Measurements from ENCODE around the gene AIDA.

The AIDA gene

GRCh38 chr1:222739465-222739864 is 27.2 kb upstream of the AIDA start:
- H3K27ac ChIP-seq (ENCODE audit: low read length): no peak overlapping the region
- H3K9ac ChIP-seq (ENCODE audit: low read depth, low read length): no peak overlapping the region
- H3K4me3 ChIP-seq (ENCODE audit: low read length): no peak overlapping the region
- H3K36me3 ChIP-seq (ENCODE audit: insufficient read depth, low read depth, low read length): peaks cover 10% of the 10 kb centered on the region
- no peaks in the 10 kb centered on the region for H3K9me3 ChIP-seq (ENCODE audit: insufficient read depth, low read depth, low read length)
- no peaks in the 10 kb centered on the region for H3K27me3 ChIP-seq (ENCODE audit: insufficient read depth, low read length)
- peaks cover 20% of the 10 kb centered on the region; the same call in 1 of the 2 replicates for H3K4me1 ChIP-seq (ENCODE audit: insufficient read depth, low read length)

- peak within 1 kb of the TSS; percentile 37 for H3K4me3 ChIP-seq (ENCODE audit: low read length)
- no peak within 1 kb of the TSS for H3K27ac ChIP-seq (ENCODE audit: low read length)
- no peaks in the 10 kb centered on the region for H3K27me3 ChIP-seq (ENCODE audit: insufficient read depth, low read length)
- peaks cover 31% of the 10 kb centered on the region for H3K36me3 ChIP-seq (ENCODE audit: insufficient read depth, low read depth, low read length)
- no peaks in the 10 kb centered on the region for H3K9me3 ChIP-seq (ENCODE audit: insufficient read depth, low read depth, low read length)
- H3K4me1 ChIP-seq (ENCODE audit: insufficient read depth, low read length): peaks cover 20% of the 10 kb centered on the region; the same call in 1 of the 2 replicates
- H3K9ac ChIP-seq (ENCODE audit: low read depth, low read length): peak within 1 kb of the TSS; percentile 13; the same call in 1 of the 2 replicates
Observed at GRCh38 chr1:222736972-222737371, 24.7 kb upstream of the AIDA start, which contains the start of gene FAM177B. FAM177B (plus strand) TSS chr1:222737202; CDS start chr1:222746546, 9,344 bp downstream.

GRCh38 chr1:222736470-222736869 is 24.2 kb upstream of the AIDA start:
- H3K4me3 ChIP-seq (ENCODE audit: low read length): peak overlapping the region; percentile 37; the same call in 1 of the 2 replicates
- H3K9ac ChIP-seq (ENCODE audit: low read depth, low read length): no peak overlapping the region; the same call in 1 of the 2 replicates
- H3K4me1 ChIP-seq (ENCODE audit: insufficient read depth, low read length): peaks cover 20% of the 10 kb centered on the region; the same call in 1 of the 2 replicates
- no peak overlapping the region for H3K27ac ChIP-seq (ENCODE audit: low read length)
- H3K27me3 ChIP-seq (ENCODE audit: insufficient read depth, low read length): no peaks in the 10 kb centered on the region
- H3K9me3 ChIP-seq (ENCODE audit: insufficient read depth, low read depth, low read length): no peaks in the 10 kb centered on the region
- H3K36me3 ChIP-seq (ENCODE audit: insufficient read depth, low read depth, low read length): peaks cover 36% of the 10 kb centered on the region

GRCh38 chr1:222734740-222735139 is 22.4 kb upstream of the AIDA start:
- Histone ChIP-seq H3K9me3 (ENCODE audit: insufficient read depth, low read depth, low read length) (no peaks in the 10 kb centered on the region), H3K4me1 (ENCODE audit: insufficient read depth, low read length) (peaks cover 20% of the 10 kb centered on the region; the same call in 1 of the 2 replicates), H3K36me3 (ENCODE audit: insufficient read depth, low read depth, low read length) (peaks cover 53% of the 10 kb centered on the region), H3K4me3 (ENCODE audit: low read length) (no peak overlapping the region), H3K9ac (ENCODE audit: low read depth, low read length) (no peak overlapping the region), H3K27me3 (ENCODE audit: insufficient read depth, low read length) (no peaks in the 10 kb centered on the region), H3K27ac (ENCODE audit: low read length) (no peak overlapping the region)

- Histone ChIP-seq H3K9ac (ENCODE audit: low read depth, low read length) (no peak overlapping the region), H3K4me1 (ENCODE audit: insufficient read depth, low read length) (peaks cover 17% of the 10 kb centered on the region; the same call in 1 of the 2 replicates), H3K27ac (ENCODE audit: low read length) (no peak overlapping the region), H3K27me3 (ENCODE audit: insufficient read depth, low read length) (no peaks in the 10 kb centered on the region), H3K9me3 (ENCODE audit: insufficient read depth, low read depth, low read length) (no peaks in the 10 kb centered on the region), H3K36me3 (ENCODE audit: insufficient read depth, low read depth, low read length) (peaks cover 74% of the 10 kb centered on the region), H3K4me3 (ENCODE audit: low read length) (no peak overlapping the region)
Observed at GRCh38 chr1:222732216-222733159, 20.2 kb upstream of the AIDA start.

DNA sequence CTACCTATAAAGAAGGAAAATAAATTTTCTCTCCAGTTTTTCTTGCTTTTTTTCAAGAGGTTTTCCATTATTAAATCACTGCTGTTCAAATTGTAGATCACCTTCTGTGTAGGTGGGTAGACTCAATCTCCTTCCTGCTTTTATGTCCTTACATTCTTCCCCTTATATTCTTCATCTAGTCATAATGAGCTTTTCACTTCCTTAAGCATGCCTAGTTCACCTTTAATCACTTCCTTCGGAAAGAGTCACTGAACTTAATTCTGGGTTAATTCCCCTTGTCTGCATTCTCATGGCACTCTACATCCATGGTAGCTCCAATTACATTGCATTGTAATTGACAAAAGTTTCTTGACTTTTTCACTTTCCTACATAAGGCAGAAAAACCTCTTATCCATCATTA is 18.6 kb upstream of the AIDA start:
- Histone ChIP-seq H3K36me3 (ENCODE audit: insufficient read depth, low read depth, low read length) (peaks cover 89% of the 10 kb centered on the region), H3K9ac (ENCODE audit: low read depth, low read length) (no peak overlapping the region), H3K4me1 (ENCODE audit: insufficient read depth, low read length) (peaks cover 6% of the 10 kb centered on the region; the same call in 1 of the 2 replicates), H3K4me3 (ENCODE audit: low read length) (no peak overlapping the region), H3K9me3 (ENCODE audit: insufficient read depth, low read depth, low read length) (no peaks in the 10 kb centered on the region), H3K27me3 (ENCODE audit: insufficient read depth, low read length) (no peaks in the 10 kb centered on the region), H3K27ac (ENCODE audit: low read length) (no peak overlapping the region)

- Histone ChIP-seq H3K36me3 (ENCODE audit: insufficient read depth, low read depth, low read length) (peaks cover 91% of the 10 kb centered on the region), H3K4me3 (ENCODE audit: low read length) (no peak overlapping the region), H3K9me3 (ENCODE audit: insufficient read depth, low read depth, low read length) (no peaks in the 10 kb centered on the region), H3K27me3 (ENCODE audit: insufficient read depth, low read length) (no peaks in the 10 kb centered on the region), H3K9ac (ENCODE audit: low read depth, low read length) (no peak overlapping the region), H3K27ac (ENCODE audit: low read length) (no peak overlapping the region), H3K4me1 (ENCODE audit: insufficient read depth, low read length) (no peaks in the 10 kb centered on the region)
Observed at GRCh38 chr1:222728746-222729145, 16.5 kb upstream of the AIDA start.

- no peaks in the 10 kb centered on the region for H3K27me3 ChIP-seq (ENCODE audit: insufficient read depth, low read length)
- H3K36me3 ChIP-seq (ENCODE audit: insufficient read depth, low read depth, low read length): peaks cover 52% of the 10 kb centered on the region
- H3K4me1 ChIP-seq (ENCODE audit: insufficient read depth, low read length): no peaks in the 10 kb centered on the region
- H3K4me3 ChIP-seq (ENCODE audit: low read length): no peak overlapping the region
- no peaks in the 10 kb centered on the region for H3K9me3 ChIP-seq (ENCODE audit: insufficient read depth, low read depth, low read length)
- H3K9ac ChIP-seq (ENCODE audit: low read depth, low read length): no peak overlapping the region
- H3K27ac ChIP-seq (ENCODE audit: low read length): no peak overlapping the region
Observed at GRCh38 chr1:222716393-222716792, 4.1 kb upstream of the AIDA start.

DNA sequence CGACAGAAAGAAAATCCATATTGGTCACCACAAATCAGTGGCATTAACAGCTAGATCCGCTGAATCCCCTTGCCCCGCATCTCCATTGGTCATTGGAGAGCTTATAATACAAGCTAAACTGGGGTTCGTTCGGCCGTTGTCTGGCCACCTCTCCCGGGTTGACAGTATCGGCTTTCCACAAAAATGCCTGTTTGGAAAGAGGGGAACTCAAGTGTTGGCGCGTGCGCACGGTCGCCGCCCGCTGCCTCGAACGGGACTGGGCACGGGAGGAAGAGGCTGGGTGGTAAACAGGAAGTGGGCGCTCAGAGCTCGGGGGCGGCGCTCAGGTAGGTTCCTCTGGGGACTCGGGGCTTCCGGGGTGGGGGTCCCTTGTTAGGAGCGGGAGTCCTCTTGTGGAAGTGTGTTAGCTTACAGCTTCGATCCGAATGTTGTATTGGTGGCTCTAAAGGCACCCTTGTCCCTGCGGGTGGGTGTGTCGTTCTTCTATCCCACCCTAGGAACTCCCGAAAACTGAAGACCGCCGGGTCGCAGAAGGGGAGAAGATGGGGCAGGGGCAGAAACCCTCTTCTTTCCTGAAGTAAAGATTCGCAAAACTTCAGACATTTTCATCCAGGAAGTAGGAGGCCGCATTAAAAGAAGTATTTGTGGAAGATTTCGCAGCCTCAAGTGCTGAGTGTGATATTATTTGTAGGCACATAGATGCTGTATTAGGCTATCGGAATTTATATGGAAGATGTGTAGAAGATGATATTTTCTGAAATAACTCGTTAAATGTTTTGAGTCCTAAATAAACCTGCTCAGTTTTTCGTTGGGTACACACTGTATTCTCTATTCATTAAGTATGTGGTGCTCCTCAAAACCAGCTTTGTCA is 1.0 kb upstream of the AIDA start:
- H3K36me3 ChIP-seq (ENCODE audit: insufficient read depth, low read depth, low read length): peaks cover 22% of the 10 kb centered on the region
- H3K4me1 ChIP-seq (ENCODE audit: insufficient read depth, low read length): peaks cover 8% of the 10 kb centered on the region; the same call in 1 of the 2 replicates
- H3K27me3 ChIP-seq (ENCODE audit: insufficient read depth, low read length): no peaks in the 10 kb centered on the region
- H3K9ac ChIP-seq (ENCODE audit: low read depth, low read length): peak overlapping the region; percentile 94
- H3K9me3 ChIP-seq (ENCODE audit: insufficient read depth, low read depth, low read length): no peaks in the 10 kb centered on the region
- H3K27ac ChIP-seq (ENCODE audit: low read length): peak overlapping the region; percentile 77
- H3K4me3 ChIP-seq (ENCODE audit: low read length): peak overlapping the region; percentile 98

GRCh38 chr1:222711319-222712252 is 705 bp downstream of the AIDA start:
- Histone ChIP-seq H3K36me3 (ENCODE audit: insufficient read depth, low read depth, low read length) (peaks cover 5% of the 10 kb centered on the region; the same call in 1 of the 2 replicates), H3K9me3 (ENCODE audit: insufficient read depth, low read depth, low read length) (no peaks in the 10 kb centered on the region), H3K27ac (ENCODE audit: low read length) (peak overlapping the region; percentile 50), H3K4me1 (ENCODE audit: insufficient read depth, low read length) (peaks cover 8% of the 10 kb centered on the region; the same call in 1 of the 2 replicates), H3K27me3 (ENCODE audit: insufficient read depth, low read length) (no peaks in the 10 kb centered on the region), H3K9ac (ENCODE audit: low read depth, low read length) (peak overlapping the region; percentile 82), H3K4me3 (ENCODE audit: low read length) (peak overlapping the region; percentile 81)
